Astrocyte of the spinal cord (primary cell): ENCODE results near the gene FBXL22.

Experiments used
- DNase-seq: peaks from one replicate; pipeline ENCODE4 v3.0.0; 2011; ENCODE audit warnings: low read depth, low spot score
- H3K4me3 ChIP-seq: 2 replicates; pipeline ENCODE4 v1.5.1; 2011; ENCODE audit warnings: low read depth, mild to moderate bottlenecking, low read length, moderate library complexity
- CTCF ChIP-seq: IDR thresholded peaks from 2 replicates; pipeline ENCODE4 v1.5.1; 2012; ENCODE audit warnings: low read depth, mild to moderate bottlenecking, low read length, inconsistent platforms
- in situ Hi-C: cut with HindIII; loops from 2 replicates; pipeline ENCODE4 v1.10.0; 2017; ENCODE audit warnings: low sequenced_read_pairs

Gene FBXL22

GRCh38 chr15:63623232-63623969, 26.2 kb downstream of the FBXL22 start:
- in situ Hi-C loops, result no loop called here
- DNase-seq, result no peak

GRCh38 chr15:63626955-63627354, 29.8 kb downstream of the FBXL22 start:
- no peak overlapping the region for H3K4me3 ChIP-seq
- no peak for DNase-seq
- in situ Hi-C loops, result no loop called here
- no peak for TF ChIP-seq CTCF

More at GRCh38 chr15:63623232-63623969, 26.2 kb downstream of the FBXL22 start:
- no peak for TF ChIP-seq CTCF
- no peak overlapping the region for H3K4me3 ChIP-seq

GRCh38 chr15:63628123-63628822, 31.1 kb downstream of the FBXL22 start:
- in situ Hi-C loops, result no loop called here
- no peak overlapping the region for H3K4me3 ChIP-seq
- no peak for DNase-seq
- no peak for TF ChIP-seq CTCF

- no peak for TF ChIP-seq CTCF
- no peak for DNase-seq
- H3K4me3 ChIP-seq, result no peak overlapping the region
- in situ Hi-C loops, result no loop called here
These were observed 33.0 kb downstream of the FBXL22 start for GRCh38 chr15:63630036-63630751.

GRCh38 chr15:63633312-63633711, 36.1 kb downstream of the FBXL22 start:
- in situ Hi-C loops, result no loop called here
- TF ChIP-seq CTCF, result no peak
- H3K4me3 ChIP-seq, result no peak overlapping the region
- DNase-seq, result no peak

- no peak for TF ChIP-seq CTCF
- H3K4me3 ChIP-seq, result no peak overlapping the region
- in situ Hi-C loops, result no loop called here
- DNase-seq, result no peak
These were observed 37.0 kb downstream of the FBXL22 start for GRCh38 chr15:63634154-63634553.
